Measurements from ENCODE around the gene PKMYT1. TPM values are rescaled to one million over a fixed set of nuclear protein-coding genes. Genes with fewer than 3 reads are reported as not detected.

The PKMYT1 gene
- total and polyA plus RNA-seq, 2 experiments from 2014 or later = 90.9 to 100 TPM

GRCh38 chr16:3014971-3015370 lies 34.7 kb upstream of the PKMYT1 start:
- H4K20me1 ChIP-seq (replicated peaks; ENCODE audit: insufficient read depth) = peaks cover 25% of the 10 kb centered on the region
- H3K27me3 Mint-ChIP-seq (ENCODE audit: insufficient read depth, low read depth, poor library complexity) = peaks cover 52% of the 10 kb centered on the region
- peaks cover 34% of the 10 kb centered on the region for H3K36me3 Mint-ChIP-seq (ENCODE audit: low read depth)
- DNase-seq (ENCODE audit: low spot score) (no peak), ATAC-seq (no peak)
- H3F3A ChIP-seq (replicated peaks; ENCODE audit: low read depth) = peaks cover 53% of the 10 kb centered on the region
- H3K4me1 ChIP-seq (ENCODE audit: insufficient read depth) = peaks cover 71% of the 10 kb centered on the region
- H3K79me2 ChIP-seq (replicated peaks; ENCODE audit: insufficient read depth) = peaks cover 24% of the 10 kb centered on the region
- peak overlapping the region; percentile 95 for H3K4me3 Mint-ChIP-seq
- H3K9me2 ChIP-seq (ENCODE audit: insufficient read depth) = no peaks in the 10 kb centered on the region
- peaks cover 54% of the 10 kb centered on the region for H3K4me1 Mint-ChIP-seq
- H3K4me2 ChIP-seq = peak overlapping the region; percentile 88; the same call in 1 of the 2 replicates
- H3K36me3 ChIP-seq (ENCODE audit: insufficient read depth) = no peaks in the 10 kb centered on the region
- peaks cover 11% of the 10 kb centered on the region for H3K27me3 ChIP-seq (ENCODE audit: insufficient read depth)
- H3K27ac ChIP-seq (ENCODE audit: low read depth) = no peak overlapping the region
- TF ChIP-seq CREB1 (CRISPR knock-in tag; IDR thresholded peaks at IDR 0.05; ENCODE audit: low read depth) (no peak), JUNB (IDR thresholded peaks at IDR 0.05; ENCODE audit: unreplicated experiment) (no peak), CTCF (conservative IDR thresholded peaks at IDR 0.05; ENCODE audit: low read depth in 2 of 2) (no peak)
- H3K27ac Mint-ChIP-seq = no peak overlapping the region; the same call in 1 of the 2 replicates
- H2AFZ ChIP-seq = no peak overlapping the region
- 0 out of 2 replicates have a peak overlapping the region, but pooled peaks have one; percentile 26 for H3K4me3 ChIP-seq
- peaks cover 7% of the 10 kb centered on the region; the same call in 2 of the 3 replicates for H3K9me3 Mint-ChIP-seq

GRCh38 chr16:3013998-3014690 lies 33.9 kb upstream of the PKMYT1 start:
- Histone ChIP-seq H3K27ac (ENCODE audit: low read depth) (peak overlapping the region; percentile 45; the same call in 1 of the 2 replicates), H3K27me3 (ENCODE audit: insufficient read depth) (peaks cover 11% of the 10 kb centered on the region), H3K4me2 (peak overlapping the region; percentile 88), H3K36me3 (ENCODE audit: insufficient read depth) (no peaks in the 10 kb centered on the region), H2AFZ (no peak overlapping the region), H4K20me1 (replicated peaks; ENCODE audit: insufficient read depth) (peaks cover 25% of the 10 kb centered on the region), H3K4me3 (peak overlapping the region; percentile 68), H3K4me1 (ENCODE audit: insufficient read depth) (peaks cover 74% of the 10 kb centered on the region), H3K79me2 (replicated peaks; ENCODE audit: insufficient read depth) (peaks cover 24% of the 10 kb centered on the region), H3F3A (replicated peaks; ENCODE audit: low read depth) (peaks cover 55% of the 10 kb centered on the region), H3K9me2 (ENCODE audit: insufficient read depth) (no peaks in the 10 kb centered on the region)
- Mint-ChIP-seq H3K9me3 (peaks cover 7% of the 10 kb centered on the region; the same call in 2 of the 3 replicates), H3K4me3 (peak overlapping the region; percentile 95), H3K36me3 (ENCODE audit: low read depth) (peaks cover 34% of the 10 kb centered on the region), H3K27ac (no peak overlapping the region; the same call in 1 of the 2 replicates), H3K4me1 (peaks cover 57% of the 10 kb centered on the region), H3K27me3 (ENCODE audit: insufficient read depth, low read depth, poor library complexity) (peaks cover 53% of the 10 kb centered on the region)
- ATAC-seq (no peak; the same call in 2 of the 3 replicates), DNase-seq (ENCODE audit: low spot score) (peak; percentile 54)
- TF ChIP-seq NANOG (IDR thresholded peaks at IDR 0.05; ENCODE audit: borderline replicate concordance) (no peak), POLR2AphosphoS5 (IDR thresholded peaks at IDR 0.05; ENCODE audit: low read depth) (peak; percentile 54), ETS1 (IDR thresholded peaks at IDR 0.05) (no peak), EZH2 (IDR thresholded peaks at IDR 0.05; ENCODE audit: low read depth, unreplicated experiment) (no peak)

All from GM23338 (cell line).